GM12891 (cell line): ENCODE data around the gene TMEM185A.
"Not testable (repeated sequence)": the region's sequence is repeated elsewhere in the genome, so short reads cannot be mapped to it uniquely, and the experiment has no call there.

Source experiments
- POLR2A ChIP-seq: IDR thresholded peaks from 2 replicates; pipeline ENCODE4 v1.6.1; 2011; ENCODE audit warnings: low read depth, low read length, control low read depth
- POLR2AphosphoS5 ChIP-seq: IDR thresholded peaks from 2 replicates; pipeline ENCODE4 v1.6.1; 2011; ENCODE audit warnings: low read depth, low read length, control low read depth
- POU2F2 ChIP-seq: IDR thresholded peaks from 2 replicates; pipeline ENCODE4 v1.6.1; 2011; ENCODE audit warnings: low read depth, mild to moderate bottlenecking, control low read depth, low read length, moderate library complexity
- SPI1 ChIP-seq: IDR thresholded peaks from 2 replicates; pipeline ENCODE4 v1.6.1; 2011; ENCODE audit warnings: low read depth, low read length, control low read depth
- TAF1 ChIP-seq: IDR thresholded peaks from 2 replicates; pipeline ENCODE4 v1.6.1; 2011; ENCODE audit warnings: low read depth, low read length, control low read depth

- TF ChIP-seq POLR2AphosphoS5, POLR2A, TAF1, POU2F2, SPI1: not testable (repeated sequence)
Measured at GRCh38 chrX:149675554-149675953, 44.0 kb upstream of the TMEM185A start.
